Body of pancreas (tissue), 4 donors: ENCODE measurements around the gene TTLL11. TPM values are rescaled to one million over a fixed set of nuclear protein-coding genes. Genes with fewer than 3 reads are reported as not detected.

Source experiments
- ATAC-seq: fragments of 150-250 bp; one replicate; pipeline ENCODE4 v1.9.1; 2016
- DNase-seq, 4 donors: peaks; one replicate each; pipeline ENCODE4 v3.0.0-alpha.2; 2019
- H3K27ac ChIP-seq, 4 donors: fragments of 200-600 bp; sonication (generic); 1 replicate in 3 of 4; 2 replicates in 1 of 4; pipeline versions ENCODE4 v1.5.1 to v1.6.1; 2016 to 2019; ENCODE audit warnings: mild to moderate bottlenecking in 1 of 4, mixed read lengths in 1 of 4, moderate library complexity in 1 of 4
- H3K27me3 ChIP-seq, 2 donors: fragments of 200-600 bp; sonication (generic); one replicate each; pipeline ENCODE4 v1.6.0; 2016; ENCODE audit warnings: mild to moderate bottlenecking in 1 of 2
- H3K36me3 ChIP-seq, 2 donors: fragments of 200-600 bp; sonication (generic); replicated peaks in 1 of 2; 2 replicates each; pipeline ENCODE4 v1.5.1; 2016; ENCODE audit warnings: low read depth in 2 of 2; ENCODE audit not compliant: insufficient read depth in 1 of 2
- H3K4me1 ChIP-seq: fragments of 200-600 bp; sonication (generic); one replicate; pipeline ENCODE4 v1.6.0; 2016
- H3K4me3 ChIP-seq, 2 donors: fragments of 200-600 bp; sonication (generic); 1 replicate in 1 of 2; 2 replicates in 1 of 2; pipeline ENCODE4 v1.5.1; 2016 to 2019
- H3K9me3 ChIP-seq, 3 donors: fragments of 200-600 bp; sonication (generic); 1 replicate in 2 of 3; 2 replicates in 1 of 3; pipeline ENCODE4 v1.5.1; 2016
- CTCF ChIP-seq, 7 experiments: fragments of 450-650 bp in 4 of 7; fragments of 200-600 bp in 3 of 7; sonication (generic) in 3 of 7; IDR thresholded peaks; one replicate each; pipeline ENCODE4 v1.5.1; 2016 to 2019; ENCODE audit warnings: antibody characterized with exemption in 7 of 7
- POLR2A ChIP-seq, 3 donors: fragments of 450-650 bp; IDR thresholded peaks; one replicate each; pipeline ENCODE4 v1.6.1; 2016; ENCODE audit warnings: antibody characterized with exemption in 3 of 3, mild to moderate bottlenecking in 2 of 3
- WGBS, 2 donors: methylation state at CpG; one replicate each; pipeline ENCODE4 v1.1.5; 2017; 5-methylcytosine and 5-hydroxymethylcytosine counted together
- intact Hi-C: fragments of 100-400 bp; cut with DNase I; formaldehyde crosslinking; loops from one replicate; pipeline ENCODE4 v1.15.1; 2023
- total RNA-seq, 2 donors: library from RNA; depleted of rRNA; stranded (reverse); fragments of >200 nt; gene quantifications; one replicate each; pipeline ENCODE4 v1.1.0, GENCODE V29; 2016

The TTLL11 gene
- total RNA-seq, 2 donors from 2014 or later = 14.5 to 16.8 TPM

GRCh38 chr9:121997791-121998190, 95.3 kb downstream of the TTLL11 start:
- DNase-seq (no peak), ATAC-seq (no peak)
- Histone ChIP-seq H3K4me3 (no peak overlapping the region), H3K9me3 (no peaks in the 10 kb centered on the region), H3K36me3 (no peaks in the 10 kb centered on the region), H3K27ac (no peak overlapping the region), H3K4me1 (peaks cover 10% of the 10 kb centered on the region), H3K27me3 (no peaks in the 10 kb centered on the region)
- WGBS, 2 donors = 82 to 93% methylated on average over 7 of the region's 7 CpGs
- TF ChIP-seq POLR2A (IDR thresholded peaks at IDR 0.05) (no peak), CTCF (IDR thresholded peaks at IDR 0.05) (no peak)
- intact Hi-C loops = loop anchor here (5.0 to 10.0 kb wide), 2 partner anchors 310 to 453 kb away; no protein-coding TSS in a partner anchor

- peaks cover 17% of the 10 kb centered on the region for H3K4me1 ChIP-seq
Observed at GRCh38 chr9:121996783-121997182, 96.3 kb downstream of the TTLL11 start.

GRCh38 chr9:121995997-121996396, 97.1 kb downstream of the TTLL11 start:
- no peak overlapping the region for H3K4me3 ChIP-seq
- intact Hi-C loops = loop anchor here (5.0 to 10.0 kb wide), 2 partner anchors 309 to 451 kb away; no protein-coding TSS in a partner anchor
- ATAC-seq = no peak
- H3K27ac ChIP-seq = no peak overlapping the region
- H3K27me3 ChIP-seq = no peaks in the 10 kb centered on the region
- H3K9me3 ChIP-seq = no peaks in the 10 kb centered on the region
- WGBS, 2 donors = 81 to 82% methylated on average over 3 to 5 of the region's 5 CpGs
- TF ChIP-seq CTCF (IDR thresholded peaks at IDR 0.05) = no peak
- H3K36me3 ChIP-seq = no peaks in the 10 kb centered on the region
- no peak for DNase-seq
- peaks cover 25% of the 10 kb centered on the region for H3K4me1 ChIP-seq

More at GRCh38 chr9:121996783-121997182, 96.3 kb downstream of the TTLL11 start:
- H3K9me3 ChIP-seq = no peaks in the 10 kb centered on the region
- H3K27me3 ChIP-seq = no peaks in the 10 kb centered on the region
- H3K4me3 ChIP-seq = no peak overlapping the region
- ATAC-seq (no peak), DNase-seq (no peak)
- intact Hi-C loops = loop anchor here (5.0 to 10.0 kb wide), 2 partner anchors 309 to 452 kb away; no protein-coding TSS in a partner anchor
- TF ChIP-seq CTCF (IDR thresholded peaks at IDR 0.05) (no peak), POLR2A (IDR thresholded peaks at IDR 0.05) (no peak)
- no peaks in the 10 kb centered on the region for H3K36me3 ChIP-seq
- WGBS, 2 donors = 91 to 92% methylated on average over 4 of the region's 4 CpGs
- H3K27ac ChIP-seq = no peak overlapping the region

GRCh38 chr9:121992571-121993212, 100.4 kb downstream of the TTLL11 start:
- ATAC-seq = peak; percentile 81
- DNase-seq = peak; percentile 60 to 80 (median 76)
- 9 to 14% methylated on average over 8 of the region's 8 CpGs for WGBS, 2 donors
- Histone ChIP-seq H3K27ac (no peak overlapping the region), H3K9me3 (no peaks in the 10 kb centered on the region), H3K4me1 (peaks cover 19% of the 10 kb centered on the region), H3K36me3 (no peaks in the 10 kb centered on the region), H3K4me3 (no peak overlapping the region), H3K27me3 (no peaks in the 10 kb centered on the region)
- intact Hi-C loops = loop anchor here (10.0 kb wide), 1 partner anchor 448 kb away; no protein-coding TSS in a partner anchor
- TF ChIP-seq POLR2A (IDR thresholded peaks at IDR 0.05) (no peak), CTCF (IDR thresholded peaks at IDR 0.05) (peak; percentile 68 to 94 (median 84))

GRCh38 chr9:121991307-121991661, 101.8 kb downstream of the TTLL11 start:
- H3K4me3 ChIP-seq = no peak overlapping the region
- intact Hi-C loops = loop anchor here (10.0 kb wide), 1 partner anchor 446 kb away; no protein-coding TSS in a partner anchor
- no peak for DNase-seq
- H3K9me3 ChIP-seq = no peaks in the 10 kb centered on the region
- no peaks in the 10 kb centered on the region for H3K36me3 ChIP-seq
- peaks cover 19% of the 10 kb centered on the region for H3K4me1 ChIP-seq
- ATAC-seq = no peak
- TF ChIP-seq POLR2A (IDR thresholded peaks at IDR 0.05) = no peak
- TF ChIP-seq CTCF (IDR thresholded peaks at IDR 0.05) = no peak
- peak overlapping the region in 2 of 4 donors; percentile 0 to 11 for H3K27ac ChIP-seq
- H3K27me3 ChIP-seq = no peaks in the 10 kb centered on the region
- WGBS, 2 donors = 27 to 28% methylated on average over 4 of the region's 4 CpGs
